Pulmonary artery endothelial cell (primary cell): ENCODE measurements around the gene SHROOM1. TPM values are rescaled to one million over a fixed set of nuclear protein-coding genes. Genes with fewer than 3 reads are reported as not detected.
"Not testable (repeated sequence)": the region's sequence is repeated elsewhere in the genome, so short reads cannot be mapped to it uniquely, and the experiment has no call there.

Experiments used
- DNase-seq: peaks from one replicate; pipeline ENCODE4 v3.0.0-alpha.2; 2011; ENCODE audit warnings: low read depth, low spot score
- total RNA-seq: library from RNA; depleted of rRNA; stranded (reverse); fragments of >200 nt; gene quantifications from 2 replicates; pipeline ENCODE4 v1.2.3, GENCODE V29; 2014

The SHROOM1 gene
- total RNA-seq = 4.6 and 5.3 TPM in 2 replicates

GRCh38 chr5:132830436-132831094 is at the start of gene SHROOM1:
Gene SHROOM1, minus strand, starts transcription at chr5:132830647. Its CDS starts 4,507 bp downstream, at chr5:132826140.
- DNase-seq = no peak

GRCh38 chr5:132877938-132878337 is 47.5 kb upstream of the SHROOM1 start:
- no peak for DNase-seq

GRCh38 chr5:132877466-132877865 is 47.0 kb upstream of the SHROOM1 start:
- DNase-seq = no peak

GRCh38 chr5:132876020-132876759 is 45.7 kb upstream of the SHROOM1 start:
- DNase-seq = no peak

GRCh38 chr5:132873930-132874271 is 43.5 kb upstream of the SHROOM1 start:
- DNase-seq = no peak

GRCh38 chr5:132873119-132873929 is 42.9 kb upstream of the SHROOM1 start, which contains the start of gene LEAP2:
Gene LEAP2, plus strand, starts transcription at chr5:132873668. Its CDS starts 27 bp downstream, at chr5:132873695.
- no peak for DNase-seq

GRCh38 chr5:132872788-132873118 is 42.3 kb upstream of the SHROOM1 start:
- DNase-seq = no peak

GRCh38 chr5:132871459-132872284 is 41.2 kb upstream of the SHROOM1 start:
- DNase-seq = no peak

- DNase-seq = no peak
These were observed 40.4 kb upstream of the SHROOM1 start for GRCh38 chr5:132870801-132871200.

GRCh38 chr5:132868754-132869153 is 38.3 kb upstream of the SHROOM1 start:
- no peak for DNase-seq

GRCh38 chr5:132867046-132867451 is 36.6 kb upstream of the SHROOM1 start:
- DNase-seq = no peak

- peak; percentile 99 for DNase-seq
These were observed 36.0 kb upstream of the SHROOM1 start, which contains the start of the genes GDF9 and UQCRQ for GRCh38 chr5:132866342-132867045. Gene GDF9, minus strand, starts transcription at chr5:132866469. Its CDS starts 1,936 bp downstream, at chr5:132864533. Gene UQCRQ, plus strand, starts transcription at chr5:132866642. Its CDS starts 240 bp downstream, at chr5:132866882.

GRCh38 chr5:132865668-132866341 is 35.4 kb upstream of the SHROOM1 start:
- DNase-seq = no peak

GRCh38 chr5:132860742-132861141 is 30.3 kb upstream of the SHROOM1 start:
- no peak for DNase-seq

- no peak for DNase-seq
These were observed 29.5 kb upstream of the SHROOM1 start for GRCh38 chr5:132859889-132860437.

- DNase-seq = no peak
These were observed 25.6 kb upstream of the SHROOM1 start for GRCh38 chr5:132856011-132856410.

- DNase-seq = not testable (repeated sequence)
These were observed 24.5 kb upstream of the SHROOM1 start for GRCh38 chr5:132854992-132855391.

GRCh38 chr5:132854301-132854700 is 23.9 kb upstream of the SHROOM1 start:
- no peak for DNase-seq

- DNase-seq = no peak
These were observed 23.3 kb upstream of the SHROOM1 start for GRCh38 chr5:132853790-132854189.

GRCh38 chr5:132853323-132853722 is 22.9 kb upstream of the SHROOM1 start:
- no peak for DNase-seq
